Measurements from ENCODE around the gene YWHAE. TPM values are rescaled to one million over a fixed set of nuclear protein-coding genes. Genes with fewer than 3 reads are reported as not detected.
A peak's percentile ranks its signal among the peaks of the same experiment; 100 is the strongest.
"Not testable (repeated sequence)": the region's sequence is repeated elsewhere in the genome, so short reads cannot be mapped to it uniquely, and the experiment has no call there.

YWHAE gene
- total and polyA plus RNA-seq, 2 donors (not counting 1 experiment from before 2014, with no cell fraction given), result 364 to 1,742 TPM

GRCh38 chr17:1362065-1362848 lies 37.8 kb downstream of the YWHAE start:
- Histone ChIP-seq H3K27ac (ENCODE audit: insufficient read depth, low read length) (peak overlapping the region; percentile 3), H3K79me2 (ENCODE audit: control insufficient read depth, insufficient read depth, low read length) (peaks cover 89% of the 10 kb centered on the region), H3K27me3 (ENCODE audit: control insufficient read depth, insufficient read depth, low read length) (no peaks in the 10 kb centered on the region), H3K4me1 (ENCODE audit: control insufficient read depth, extremely low read depth, insufficient read depth, low read length) (peaks cover 20% of the 10 kb centered on the region), H3K4me2 (ENCODE audit: extremely low read depth, insufficient read depth, low read length) (no peak overlapping the region), H3K9me3 (ENCODE audit: control insufficient read depth, insufficient read depth, low read depth, low read length) (no peaks in the 10 kb centered on the region), H3K9ac (ENCODE audit: insufficient read depth, low read length) (no peak overlapping the region), H4K20me1 (ENCODE audit: control insufficient read depth, extremely low read depth, insufficient read depth, low read length) (peaks cover 8% of the 10 kb centered on the region), H3K4me3 (replicated peaks in 1 of 4; ENCODE audit: control extremely low read depth in 1 of 4, insufficient read depth in 1 of 4, low read depth in 3 of 4, low read length in 4 of 4) (no peak overlapping the region), H3K36me3 (ENCODE audit: control insufficient read depth, insufficient read depth, low read length) (peaks cover 10% of the 10 kb centered on the region), H2AFZ (ENCODE audit: low read length) (no peak overlapping the region)
- TF ChIP-seq CTCF (conservative IDR thresholded peaks at IDR 0.05 in 1 of 2, IDR thresholded peaks at IDR 0.05 in 1 of 2; ENCODE audit: low read depth in 1 of 2, low read length in 2 of 2), result no peak
- no peak for TF ChIP-seq EZH2 (IDR thresholded peaks at IDR 0.05; ENCODE audit: low read length, missing control alignments)
- DNase-seq (ENCODE audit: low read depth in 2 of 2), result peak in 1 of 2 donors; percentile 26

- H2AFZ ChIP-seq (ENCODE audit: low read length), result no peak overlapping the region
- no peak for DNase-seq (ENCODE audit: low read depth in 2 of 2)
- H3K4me1 ChIP-seq (ENCODE audit: control insufficient read depth, extremely low read depth, insufficient read depth, low read length), result peaks cover 15% of the 10 kb centered on the region
- peaks cover 14% of the 10 kb centered on the region for H3K36me3 ChIP-seq (ENCODE audit: control insufficient read depth, insufficient read depth, low read length)
- H3K79me2 ChIP-seq (ENCODE audit: control insufficient read depth, insufficient read depth, low read length), result peaks cover 89% of the 10 kb centered on the region
- H3K27me3 ChIP-seq (ENCODE audit: control insufficient read depth, insufficient read depth, low read length), result no peaks in the 10 kb centered on the region
- no peak overlapping the region for H3K9ac ChIP-seq (ENCODE audit: insufficient read depth, low read length)
- TF ChIP-seq CTCF (conservative IDR thresholded peaks at IDR 0.05 in 1 of 2, IDR thresholded peaks at IDR 0.05 in 1 of 2; ENCODE audit: low read depth in 1 of 2, low read length in 2 of 2) (no peak), EZH2 (IDR thresholded peaks at IDR 0.05; ENCODE audit: low read length, missing control alignments) (no peak)
- H3K27ac ChIP-seq (ENCODE audit: insufficient read depth, low read length), result peak overlapping the region; percentile 44
- no peak overlapping the region for H3K4me3 ChIP-seq (replicated peaks in 1 of 4; ENCODE audit: control extremely low read depth in 1 of 4, insufficient read depth in 1 of 4, low read depth in 3 of 4, low read length in 4 of 4)
- no peaks in the 10 kb centered on the region for H3K9me3 ChIP-seq (ENCODE audit: control insufficient read depth, insufficient read depth, low read depth, low read length)
- peaks cover 8% of the 10 kb centered on the region for H4K20me1 ChIP-seq (ENCODE audit: control insufficient read depth, extremely low read depth, insufficient read depth, low read length)
- no peak overlapping the region for H3K4me2 ChIP-seq (ENCODE audit: extremely low read depth, insufficient read depth, low read length)
Measured at GRCh38 chr17:1360975-1361374, 39.0 kb downstream of the YWHAE start.

GRCh38 chr17:1360315-1360714 lies 39.7 kb downstream of the YWHAE start:
- H3K9me3 ChIP-seq (ENCODE audit: control insufficient read depth, insufficient read depth, low read depth, low read length); H3K9ac ChIP-seq (ENCODE audit: insufficient read depth, low read length); H3K27me3 ChIP-seq (ENCODE audit: control insufficient read depth, insufficient read depth, low read length); H2AFZ ChIP-seq (ENCODE audit: low read length); H3K4me3 ChIP-seq (replicated peaks in 1 of 4; ENCODE audit: control extremely low read depth in 1 of 4, insufficient read depth in 1 of 4, low read depth in 3 of 4, low read length in 4 of 4); H4K20me1 ChIP-seq (ENCODE audit: control insufficient read depth, extremely low read depth, insufficient read depth, low read length): not testable (repeated sequence)
- peaks cover 87% of the 10 kb centered on the region for H3K79me2 ChIP-seq (ENCODE audit: control insufficient read depth, insufficient read depth, low read length)
- peaks cover 12% of the 10 kb centered on the region for H3K4me1 ChIP-seq (ENCODE audit: control insufficient read depth, extremely low read depth, insufficient read depth, low read length)
- peak; percentile 44 to 63 for DNase-seq (ENCODE audit: low read depth in 2 of 2)
- H3K36me3 ChIP-seq (ENCODE audit: control insufficient read depth, insufficient read depth, low read length), result peaks cover 16% of the 10 kb centered on the region
- peak overlapping the region; percentile 37 for H3K4me2 ChIP-seq (ENCODE audit: extremely low read depth, insufficient read depth, low read length)
- H3K27ac ChIP-seq (ENCODE audit: insufficient read depth, low read length), result peak overlapping the region; percentile 59
